A673 (cell line): ENCODE measurements around the gene CEP19.

ENCODE experiments used
- EZH2 ChIP-seq: fragments of 200-600 bp; sonication (generic); IDR thresholded peaks from 2 replicates; pipeline ENCODE4 v1.6.1; 2017; ENCODE audit warnings: borderline replicate concordance, low read depth, mild to moderate bottlenecking, mixed read lengths, antibody characterized with exemption, low read length; ENCODE audit not compliant: poor library complexity, severe bottlenecking
- TF ChIP-seq, protein P1 (sequence below): fragments of 300-800, 200-600 bp; sonication (generic); conservative IDR thresholded peaks from 2 replicates; pipeline ENCODE4 v1.5.1; 2017; ENCODE audit warnings: low read depth, mild to moderate bottlenecking, antibody characterized with exemption, low read length, moderate library complexity, mixed read lengths

DNA sequence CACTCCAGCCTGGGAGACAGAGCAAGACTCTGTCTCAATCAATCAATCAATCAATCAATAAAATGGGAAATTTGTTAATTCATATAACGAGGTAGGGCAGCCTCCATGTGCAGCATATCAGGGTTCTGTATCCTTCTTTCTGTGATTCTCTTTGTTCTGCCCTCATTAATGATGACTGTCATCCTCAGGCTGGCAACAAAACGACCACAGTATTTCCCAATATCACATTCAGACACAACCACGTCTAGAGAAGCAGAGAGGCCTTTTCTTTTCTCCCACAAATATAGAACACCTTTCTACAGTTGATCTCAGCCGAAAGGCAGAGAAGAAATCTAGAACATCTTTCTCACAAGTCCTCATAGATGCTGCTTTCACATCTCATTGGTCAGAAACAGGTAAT is 11.2 kb downstream of the CEP19 start:
- TF ChIP-seq, protein P1, sequence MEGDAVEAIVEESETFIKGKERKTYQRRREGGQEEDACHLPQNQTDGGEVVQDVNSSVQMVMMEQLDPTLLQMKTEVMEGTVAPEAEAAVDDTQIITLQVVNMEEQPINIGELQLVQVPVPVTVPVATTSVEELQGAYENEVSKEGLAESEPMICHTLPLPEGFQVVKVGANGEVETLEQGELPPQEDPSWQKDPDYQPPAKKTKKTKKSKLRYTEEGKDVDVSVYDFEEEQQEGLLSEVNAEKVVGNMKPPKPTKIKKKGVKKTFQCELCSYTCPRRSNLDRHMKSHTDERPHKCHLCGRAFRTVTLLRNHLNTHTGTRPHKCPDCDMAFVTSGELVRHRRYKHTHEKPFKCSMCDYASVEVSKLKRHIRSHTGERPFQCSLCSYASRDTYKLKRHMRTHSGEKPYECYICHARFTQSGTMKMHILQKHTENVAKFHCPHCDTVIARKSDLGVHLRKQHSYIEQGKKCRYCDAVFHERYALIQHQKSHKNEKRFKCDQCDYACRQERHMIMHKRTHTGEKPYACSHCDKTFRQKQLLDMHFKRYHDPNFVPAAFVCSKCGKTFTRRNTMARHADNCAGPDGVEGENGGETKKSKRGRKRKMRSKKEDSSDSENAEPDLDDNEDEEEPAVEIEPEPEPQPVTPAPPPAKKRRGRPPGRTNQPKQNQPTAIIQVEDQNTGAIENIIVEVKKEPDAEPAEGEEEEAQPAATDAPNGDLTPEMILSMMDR = no peak
- no peak for TF ChIP-seq EZH2
